OCI-LY3 (cell line): ENCODE measurements around the gene DOK7.
"Not testable (repeated sequence)": the region's sequence is repeated elsewhere in the genome, so short reads cannot be mapped to it uniquely, and the experiment has no call there.

Experiments used
- H2AFZ ChIP-seq: fragments of 200-600, 300-600 bp; shearing (Covaris generic); 2 replicates; pipeline ENCODE4 v1.6.0; 2014; ENCODE audit warnings: antibody characterized with exemption, low read depth, low read length
- H3K27ac ChIP-seq: fragments of 200-600, 300-600 bp; sonication (generic); 2 replicates; pipeline ENCODE4 v1.5.1; 2014; ENCODE audit warnings: mild to moderate bottlenecking, low read length, moderate library complexity, mixed read lengths
- H3K27me3 ChIP-seq: fragments of 200-600, 300-600 bp; sonication (generic); 2 replicates; pipeline ENCODE4 v1.6.1; 2014; ENCODE audit warnings: low read depth, low read length, mixed read lengths
- H3K36me3 ChIP-seq: fragments of 200-600, 300-600 bp; sonication (generic); replicated peaks from 2 replicates; pipeline ENCODE3; 2014; ENCODE audit warnings: low read depth, low read length, mixed read lengths
- H3K4me1 ChIP-seq: fragments of 300-600, 200-600 bp; sonication (generic); 2 replicates; pipeline ENCODE4 v1.6.1; 2014; ENCODE audit warnings: low read length, mixed read lengths
- H3K4me2 ChIP-seq: fragments of 200-600, 300-600 bp; sonication (generic); 2 replicates; pipeline ENCODE4 v1.6.1; 2014; ENCODE audit warnings: low read length, mixed read lengths
- H3K4me3 ChIP-seq: fragments of 300-600, 200-600 bp; sonication (generic); 2 replicates; pipeline ENCODE4 v1.5.1; 2014; ENCODE audit warnings: antibody characterized with exemption, mild to moderate bottlenecking, low read length, moderate library complexity
- H3K79me2 ChIP-seq: fragments of 300-600, 200-600 bp; shearing (Covaris generic); 2 replicates; pipeline ENCODE4 v1.6.1; 2014; ENCODE audit warnings: mild to moderate bottlenecking, low read length, mixed read lengths
- H3K9ac ChIP-seq: fragments of 300-600, 200-600 bp; shearing (Covaris generic); 2 replicates; pipeline ENCODE4 v1.6.0; 2014; ENCODE audit warnings: mild to moderate bottlenecking, low read length, moderate library complexity
- H3K9me3 ChIP-seq: fragments of 200-600, 300-600 bp; shearing (Covaris generic); 2 replicates; pipeline ENCODE4 v1.6.1; 2014; ENCODE audit warnings: low read length, mixed read lengths; ENCODE audit not compliant: insufficient read depth
- H4K20me1 ChIP-seq: fragments of 200-600, 300-600 bp; sonication (generic); 2 replicates; pipeline ENCODE4 v1.6.1; 2016; ENCODE audit warnings: low read length, mixed read lengths; ENCODE audit not compliant: insufficient read depth

DOK7 gene

DNA sequence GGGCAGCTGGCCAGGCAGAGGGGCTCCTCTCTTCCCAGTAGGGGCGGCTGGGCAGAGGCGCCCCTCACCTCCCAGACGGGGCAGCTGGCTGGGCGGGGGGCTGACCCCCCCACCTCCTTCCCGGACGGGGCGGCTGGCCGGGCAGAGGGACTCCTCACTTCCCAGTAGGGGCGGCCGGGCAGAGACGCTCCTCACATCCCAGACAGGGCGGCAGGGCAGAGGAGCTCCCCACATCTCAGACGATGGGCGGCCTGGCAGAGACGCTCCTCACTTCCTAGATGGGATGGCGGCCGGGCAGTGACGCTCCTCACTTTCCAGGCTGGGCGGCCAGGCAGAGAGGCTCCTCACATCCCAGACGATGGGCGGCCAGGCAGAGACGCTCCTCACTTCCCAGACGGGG, 75.8 kb downstream of the DOK7 start:
- not testable (repeated sequence) for H3K27ac ChIP-seq, H3K79me2 ChIP-seq, H3K9ac ChIP-seq, H3K27me3 ChIP-seq, H3K9me3 ChIP-seq, H3K4me1 ChIP-seq, H4K20me1 ChIP-seq, H3K4me3 ChIP-seq, H3K4me2 ChIP-seq, H2AFZ ChIP-seq, H3K36me3 ChIP-seq

DNA sequence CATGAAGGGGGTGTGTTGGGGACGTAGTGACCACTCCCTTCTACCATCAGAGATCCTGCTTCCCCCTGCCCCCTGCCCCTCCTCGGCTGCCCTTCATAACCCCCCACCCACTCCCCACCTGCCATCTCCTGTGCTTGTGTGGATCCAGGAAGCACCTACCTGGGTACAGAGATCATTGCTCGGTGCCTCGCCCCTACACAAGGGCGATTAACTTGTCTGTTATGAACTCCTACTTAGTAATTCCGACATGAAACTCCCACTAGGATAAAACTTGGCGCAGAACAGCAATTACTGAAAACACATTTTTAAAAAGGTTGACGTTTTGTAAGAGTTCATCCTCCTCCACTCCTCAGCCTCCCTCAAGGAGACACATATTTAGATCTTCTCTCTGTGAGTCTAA, 80.3 kb downstream of the DOK7 start:
- not testable (repeated sequence) for H3K27ac ChIP-seq, H2AFZ ChIP-seq, H3K9ac ChIP-seq, H4K20me1 ChIP-seq, H3K4me2 ChIP-seq, H3K79me2 ChIP-seq, H3K4me3 ChIP-seq, H3K9me3 ChIP-seq, H3K36me3 ChIP-seq, H3K4me1 ChIP-seq, H3K27me3 ChIP-seq
